Stimulated activated CD4-positive, alpha-beta T cell treated with anti-CD3 and anti-CD28 coated beads, Interleukin-1b, Interleukin-23, amount 100 ng/mL, for 48 hours (primary cell): ENCODE measurements around the gene GMDS.

Source experiments
- DNase-seq: peaks from one replicate; pipeline ENCODE4 v3.0.0-alpha.2; 2020

The GMDS gene

DNA sequence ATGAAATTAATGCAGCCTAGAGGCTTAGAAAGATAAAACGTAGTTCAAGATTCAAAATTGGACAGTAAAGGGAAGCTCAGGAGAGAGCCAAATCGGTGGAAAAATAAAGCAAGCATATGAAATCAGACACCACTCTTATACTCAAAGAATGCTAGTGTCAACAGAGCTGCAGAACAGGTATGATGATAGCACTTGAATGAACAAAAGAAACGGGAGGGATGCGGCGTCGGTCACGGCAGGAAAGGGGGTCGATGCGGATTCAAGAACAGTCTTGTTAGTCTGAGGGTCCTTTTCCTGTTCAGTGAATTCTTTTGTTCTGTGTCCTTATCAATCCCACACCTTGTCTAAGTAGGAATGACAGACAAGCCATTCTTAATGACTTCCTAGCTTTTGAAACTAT lies 521.3 kb downstream of the GMDS start:
- DNase-seq = no peak

- DNase-seq = no peak
Observed at GRCh38 chr6:1722801-1723200, 522.6 kb downstream of the GMDS start.

- no peak for DNase-seq
Observed at GRCh38 chr6:1720620-1721322, 524.6 kb downstream of the GMDS start.

DNA sequence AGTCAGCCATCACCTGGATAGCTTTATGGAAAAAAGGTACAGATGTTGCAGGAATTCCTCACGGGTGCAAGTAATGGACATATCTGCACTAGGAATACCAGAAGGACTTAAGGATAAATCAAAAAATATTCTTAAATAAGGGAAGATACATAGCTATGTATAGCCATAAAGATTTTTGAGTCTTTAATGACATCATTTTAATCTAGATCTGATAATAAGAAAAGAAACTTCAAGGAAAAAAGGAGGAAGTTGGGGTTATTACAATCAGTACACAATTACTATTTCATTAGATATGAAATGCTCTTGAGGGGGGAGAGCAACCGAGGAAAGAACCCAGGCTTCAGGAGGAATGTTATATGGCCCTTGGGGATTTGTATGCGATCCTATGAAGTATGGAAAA lies 525.5 kb downstream of the GMDS start:
- DNase-seq = no peak

DNA sequence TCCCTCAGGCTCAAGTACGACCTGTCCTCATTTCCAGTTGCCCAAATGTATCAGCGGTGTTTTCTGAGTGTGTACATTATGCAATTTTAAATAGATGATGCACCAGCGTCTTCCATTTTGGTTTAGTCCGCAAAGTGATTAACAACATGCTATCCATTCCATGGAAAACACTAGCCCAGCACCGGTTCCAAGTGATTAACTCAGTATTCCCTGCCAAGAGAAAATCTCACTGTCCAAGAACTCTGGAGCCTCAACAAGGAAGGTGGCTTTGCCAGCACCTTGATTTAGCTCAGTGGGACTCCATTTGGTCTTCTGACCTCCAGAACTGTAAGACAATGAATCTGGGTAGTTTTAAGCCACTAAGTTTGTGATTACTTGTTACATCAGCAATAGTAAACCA lies 528.5 kb downstream of the GMDS start:
- DNase-seq = no peak

- no peak for DNase-seq
Observed at GRCh38 chr6:1716396-1716795, 529.0 kb downstream of the GMDS start.

GRCh38 chr6:1715336-1715735 lies 530.1 kb downstream of the GMDS start:
- DNase-seq = no peak

- DNase-seq = no peak
Observed at GRCh38 chr6:1714654-1715053, 530.8 kb downstream of the GMDS start.

GRCh38 chr6:1713016-1713600 lies 532.3 kb downstream of the GMDS start:
- no peak for DNase-seq

DNA sequence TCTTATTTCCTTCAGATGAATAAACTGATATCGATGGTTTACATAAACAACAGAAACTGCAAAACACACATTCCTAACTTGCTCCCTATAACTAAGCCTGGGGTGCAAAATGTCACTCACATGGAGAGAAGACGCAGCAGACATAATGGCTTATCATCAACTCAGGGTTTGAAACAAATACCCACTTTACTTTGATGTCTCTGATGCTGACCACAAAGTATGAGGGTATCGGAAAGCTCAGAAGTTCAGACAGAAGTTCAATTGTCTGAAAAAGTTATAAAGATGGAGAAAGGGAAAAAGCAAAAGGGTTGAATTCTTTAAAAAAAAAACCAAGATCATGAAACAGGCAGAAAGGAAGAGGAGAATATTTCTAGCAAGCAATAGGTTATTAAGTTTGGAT lies 533.0 kb downstream of the GMDS start:
- no peak for DNase-seq

DNA sequence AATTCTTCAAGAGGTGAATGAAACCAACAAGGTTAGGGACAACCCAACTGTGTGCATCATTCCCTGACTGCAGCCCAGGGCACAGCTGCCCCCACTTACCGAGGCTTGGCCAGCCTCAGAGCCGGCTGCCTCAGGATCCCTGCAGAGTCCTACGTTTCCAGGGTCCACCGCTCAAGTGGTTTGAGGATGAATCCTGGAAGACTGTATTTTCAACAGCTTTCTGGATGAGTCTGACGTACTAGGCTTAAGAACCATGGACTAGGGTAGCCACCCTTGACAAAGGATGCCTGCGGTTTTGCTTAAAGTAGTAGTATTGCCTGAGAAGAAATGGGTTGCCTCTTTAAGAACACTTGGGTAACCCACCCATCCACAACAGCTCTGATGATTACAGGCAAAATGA lies 534.3 kb downstream of the GMDS start:
- no peak for DNase-seq

DNA sequence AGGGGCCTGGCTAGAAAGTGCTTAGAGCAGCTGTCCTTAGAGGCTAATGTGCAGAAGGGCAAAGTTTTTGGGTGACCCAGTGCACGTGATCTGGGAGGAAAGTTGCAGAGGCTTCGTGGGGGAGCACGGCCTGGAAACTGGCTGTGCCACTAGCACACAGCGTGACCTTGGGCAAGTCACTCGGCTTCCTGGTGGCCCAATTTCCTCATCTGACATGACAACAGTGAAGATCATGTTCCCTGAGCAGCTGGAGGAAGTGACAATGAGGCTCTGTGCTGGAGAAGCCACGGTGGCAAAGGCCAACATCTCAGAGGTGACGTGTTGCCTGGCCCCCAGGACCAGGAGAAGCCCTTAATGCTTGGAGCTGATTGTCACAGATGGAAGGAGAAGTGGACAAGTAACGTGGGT lies 536.2 kb downstream of the GMDS start:
- DNase-seq = no peak

DNA sequence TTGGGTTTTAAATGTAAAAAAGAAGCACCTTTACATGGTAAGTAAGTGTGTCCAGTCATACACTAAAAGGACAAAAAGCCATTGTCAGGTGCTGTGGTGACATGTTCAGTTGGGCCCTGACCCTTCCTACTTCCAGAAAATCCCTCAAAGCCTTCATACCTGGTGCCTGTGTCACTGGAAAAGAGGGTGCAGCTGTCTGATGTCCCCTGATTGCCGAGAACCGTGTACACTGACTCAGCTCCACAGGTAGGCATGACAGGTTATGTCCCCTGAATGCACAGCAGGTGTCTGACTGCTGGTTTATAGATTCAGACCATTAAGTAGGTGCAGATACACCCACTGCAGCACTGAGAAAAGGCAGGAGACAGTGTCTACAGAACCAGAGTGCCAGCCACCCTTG lies 536.6 kb downstream of the GMDS start:
- DNase-seq = no peak

DNA sequence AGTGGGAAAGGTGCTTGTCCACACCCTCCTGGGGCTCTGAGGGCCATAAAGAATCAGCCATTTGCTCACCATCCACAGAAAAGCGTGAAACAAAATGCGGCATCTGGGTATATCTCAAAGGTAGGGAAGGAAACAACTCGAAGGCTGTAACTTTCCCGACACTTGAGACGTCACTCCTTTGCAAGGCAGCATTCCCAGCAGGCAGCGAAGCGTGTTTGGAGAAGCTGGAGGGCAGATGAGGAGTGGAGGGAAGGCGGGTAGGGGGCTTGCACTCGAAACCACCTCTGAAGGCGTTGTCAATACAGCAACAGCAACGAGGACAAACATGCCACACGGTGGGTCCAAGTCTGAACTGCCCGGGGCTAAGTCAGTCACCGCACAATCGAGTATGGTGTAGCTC lies 537.3 kb downstream of the GMDS start:
- DNase-seq = no peak

GRCh38 chr6:1705630-1706029 lies 539.8 kb downstream of the GMDS start:
- no peak for DNase-seq

- DNase-seq = no peak
Observed at GRCh38 chr6:1705183-1705582, 540.2 kb downstream of the GMDS start.

GRCh38 chr6:1704711-1705110 lies 540.7 kb downstream of the GMDS start:
- no peak for DNase-seq

- no peak for DNase-seq
Observed at GRCh38 chr6:1703923-1704322, 541.5 kb downstream of the GMDS start.

DNA sequence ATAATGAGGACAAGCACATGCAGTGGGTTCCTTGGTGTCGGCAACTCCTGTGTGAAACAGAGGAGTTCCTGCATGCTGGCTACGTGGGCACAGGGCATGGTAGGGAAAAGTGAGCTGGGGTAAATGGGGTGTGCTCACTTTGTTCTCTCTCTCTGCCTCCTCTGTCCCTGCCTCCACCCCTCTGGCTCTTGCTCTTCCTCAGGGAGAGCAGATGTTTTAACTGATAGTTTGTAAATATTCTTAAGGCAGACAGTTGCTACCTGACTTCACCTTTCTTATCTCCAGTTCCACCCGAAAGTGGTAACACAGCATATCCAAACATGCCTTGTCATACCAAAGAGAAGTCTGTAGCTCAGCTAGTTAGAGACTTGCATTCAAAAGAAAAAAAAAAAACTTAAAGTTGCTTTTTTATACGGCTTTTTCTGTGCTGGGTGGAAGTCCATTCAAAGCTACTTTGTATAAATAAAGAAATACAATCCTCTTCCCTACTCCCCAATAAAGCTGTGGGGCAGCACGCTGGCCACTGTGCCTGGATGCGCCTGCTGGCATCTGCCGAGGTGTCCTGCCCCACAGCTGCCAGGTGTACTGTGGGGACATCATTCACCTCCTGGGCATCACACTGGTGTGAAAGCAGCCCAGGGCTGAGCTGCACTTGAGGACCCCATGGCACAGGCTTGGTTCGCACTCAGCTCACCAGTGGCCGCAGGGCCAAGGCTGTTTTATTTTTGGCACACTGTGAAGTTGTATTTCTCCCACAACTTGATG lies 542.1 kb downstream of the GMDS start:
- no peak for DNase-seq

DNA sequence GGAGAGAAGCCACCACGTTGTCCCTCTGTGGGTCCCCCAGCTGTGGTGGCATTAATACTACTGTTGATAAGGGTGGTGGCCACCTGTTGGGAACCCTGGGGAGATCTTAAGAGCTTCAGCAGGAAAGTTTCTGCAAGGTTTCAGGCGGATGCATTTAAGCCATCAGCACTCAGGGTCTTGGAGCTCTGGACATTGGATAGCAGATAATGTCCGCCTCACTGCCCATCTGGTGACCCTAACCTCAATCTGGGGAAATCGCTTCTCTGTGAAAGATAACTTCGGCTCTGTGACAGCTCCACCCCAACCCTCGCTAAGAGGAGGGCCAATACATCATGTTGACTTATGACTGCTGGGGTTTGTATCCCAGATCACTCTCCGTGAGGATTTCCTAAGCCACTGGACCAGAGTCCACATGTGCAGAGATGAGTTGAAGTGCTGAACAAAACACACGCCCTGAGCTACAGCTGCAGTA lies 542.8 kb downstream of the GMDS start:
- no peak for DNase-seq

DNA sequence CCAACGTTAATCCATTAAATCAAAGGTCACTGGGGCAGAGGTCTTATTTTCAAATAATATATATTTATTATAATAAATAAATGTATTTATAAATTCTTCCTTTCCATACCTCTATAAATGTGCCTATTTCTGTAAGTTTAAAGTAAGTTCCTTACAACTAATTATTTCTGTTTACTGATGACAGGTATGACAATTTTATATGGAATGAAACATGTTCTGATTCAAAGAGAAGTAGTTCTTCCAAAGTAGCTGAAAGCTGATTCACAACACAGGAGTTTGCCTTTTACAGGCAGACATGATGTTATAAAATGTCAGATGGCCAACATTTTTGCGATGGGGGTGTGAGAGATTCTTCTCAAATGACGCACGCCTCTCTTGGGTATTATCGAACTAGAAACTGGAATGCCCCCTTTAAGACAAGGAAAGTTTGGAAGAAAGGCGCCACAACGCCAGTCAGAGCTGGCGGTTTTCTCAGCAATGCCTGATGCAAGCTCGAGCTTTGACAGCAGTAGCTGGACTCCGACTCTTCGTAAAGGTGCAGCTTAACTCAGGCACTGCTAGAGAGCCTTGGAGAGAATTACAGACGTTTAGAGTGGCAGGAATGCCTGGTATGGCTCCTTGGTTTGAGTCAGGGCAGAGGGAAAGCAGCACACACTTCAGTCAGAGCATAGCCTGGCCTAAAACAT lies 543.6 kb downstream of the GMDS start:
- no peak for DNase-seq

DNA sequence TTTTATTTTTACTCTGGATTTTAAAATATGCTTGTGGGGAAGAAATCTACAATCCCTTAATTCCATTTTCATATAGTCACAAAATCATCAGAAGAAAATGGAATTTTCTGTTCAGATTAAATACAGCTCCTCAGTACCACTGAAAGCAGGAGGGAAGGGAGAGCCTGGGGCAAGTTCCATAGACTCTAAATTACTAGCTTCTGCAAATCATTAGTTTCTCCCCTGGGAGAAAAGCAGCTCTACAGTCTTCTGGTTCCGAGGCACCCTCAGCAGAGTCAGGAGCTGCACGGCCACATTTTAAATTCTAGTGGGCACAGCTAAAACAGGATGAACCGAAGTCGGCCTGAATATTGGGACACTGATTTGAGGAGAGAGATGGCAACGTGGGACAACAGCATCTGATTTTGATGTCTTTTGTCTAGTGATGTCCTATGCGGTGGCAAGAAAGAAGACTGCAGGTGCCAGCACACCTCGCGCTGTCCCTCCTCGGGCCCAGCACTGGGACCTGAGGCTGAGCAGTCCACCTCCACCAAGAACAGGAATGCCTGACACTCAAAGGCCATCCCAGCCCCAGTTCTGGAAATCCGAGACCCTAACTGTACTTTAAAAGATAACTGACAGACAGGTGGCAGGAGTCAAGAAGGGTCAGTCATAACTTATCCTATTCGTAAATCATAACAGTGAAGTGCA lies 545.0 kb downstream of the GMDS start:
- no peak for DNase-seq

DNA sequence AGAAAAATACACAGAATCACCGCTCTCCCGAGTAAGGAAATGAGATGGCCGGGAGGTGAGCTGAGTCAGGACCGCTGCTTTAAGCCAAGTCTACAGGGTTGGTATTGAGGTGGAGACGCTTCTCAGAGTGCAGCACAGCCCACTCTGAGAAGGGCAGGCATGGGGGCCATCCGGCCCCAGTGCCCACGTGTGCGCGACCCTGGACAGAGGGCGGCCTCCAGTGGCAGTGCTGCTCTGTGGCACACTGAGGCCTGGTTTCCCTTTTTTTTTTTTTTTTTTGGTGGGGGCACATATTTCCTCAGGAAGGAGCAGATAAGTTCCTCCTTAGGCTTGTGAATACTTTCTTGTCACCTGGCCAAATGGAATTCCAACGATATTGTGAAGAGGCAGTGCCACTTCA lies 546.9 kb downstream of the GMDS start:
- no peak for DNase-seq
